ENCODE measurements around the gene PDE3A. TPM values are rescaled to one million over a fixed set of nuclear protein-coding genes. Genes with fewer than 3 reads are reported as not detected.

PDE3A gene
- total RNA-seq, 1 experiment from 2014 or later, result 0.58 TPM

GRCh38 chr12:20489645-20490044 is 121.3 kb downstream of the PDE3A start:
- BruUV-seq (replicated peaks), result no TSS peak
- H3K9me3 ChIP-seq (ENCODE audit: low read length), result no peaks in the 10 kb centered on the region
- no peaks in the 10 kb centered on the region for H3K9me2 ChIP-seq (replicated peaks; ENCODE audit: low read length)
- H3K4me3 ChIP-seq (ENCODE audit: low read length), result no peak overlapping the region
- TF ChIP-seq EZH2 (IDR thresholded peaks at IDR 0.05; ENCODE audit: low read length, unreplicated experiment) (no peak), CTCF (conservative IDR thresholded peaks at IDR 0.05; ENCODE audit: low read depth, low read length) (no peak), EZH2phosphoT487 (IDR thresholded peaks at IDR 0.05; ENCODE audit: borderline replicate concordance, low read length) (no peak)
- DNase-seq (no peak), ATAC-seq (no peak)
- H3K27me3 ChIP-seq (ENCODE audit: low read length), result no peaks in the 10 kb centered on the region
- ChIA-PET POLR2A (ENCODE audit: unreplicated experiment) (no interaction called here), CTCF (no interaction called here)
- H3K36me3 ChIP-seq (ENCODE audit: low read depth, low read length), result no peaks in the 10 kb centered on the region
- H4K20me1 ChIP-seq (ENCODE audit: low read length), result no peaks in the 10 kb centered on the region
- no peaks in the 10 kb centered on the region for H3F3A ChIP-seq (ENCODE audit: low read length, unreplicated experiment)
- H3K27ac ChIP-seq (ENCODE audit: low read length), result no peak overlapping the region
- peaks cover 3% of the 10 kb centered on the region; the same call in 1 of the 2 replicates for H3K4me1 ChIP-seq (ENCODE audit: insufficient read depth, low read length)
- no peak overlapping the region for H2AFZ ChIP-seq (ENCODE audit: low read length)
- H3K79me2 ChIP-seq (ENCODE audit: low read length), result no peaks in the 10 kb centered on the region
- H3K4me2 ChIP-seq (ENCODE audit: low read length), result no peak overlapping the region
- no peak overlapping the region for H3K9ac ChIP-seq (ENCODE audit: low read length)
- intact Hi-C loops (cut with micrococcal nuclease), result loop anchor here (5.0 kb wide), 1 partner anchor 58 kb away; no protein-coding TSS in a partner anchor

GRCh38 chr12:20490213-20490612 is 121.9 kb downstream of the PDE3A start:
- no peak for ATAC-seq
- H3K27me3 ChIP-seq (ENCODE audit: low read length), result no peaks in the 10 kb centered on the region
- peaks cover 3% of the 10 kb centered on the region; the same call in 1 of the 2 replicates for H3K4me1 ChIP-seq (ENCODE audit: insufficient read depth, low read length)
- no peak overlapping the region for H3K9ac ChIP-seq (ENCODE audit: low read length)
- TF ChIP-seq CTCF (conservative IDR thresholded peaks at IDR 0.05; ENCODE audit: low read depth, low read length) (no peak), EZH2phosphoT487 (IDR thresholded peaks at IDR 0.05; ENCODE audit: borderline replicate concordance, low read length) (no peak), EZH2 (IDR thresholded peaks at IDR 0.05; ENCODE audit: low read length, unreplicated experiment) (no peak)
- ChIA-PET POLR2A (ENCODE audit: unreplicated experiment) (no interaction called here), CTCF (no interaction called here)
- intact Hi-C loops (cut with micrococcal nuclease), result no loop called here
- H3K79me2 ChIP-seq (ENCODE audit: low read length), result no peaks in the 10 kb centered on the region
- no peak overlapping the region for H3K27ac ChIP-seq (ENCODE audit: low read length)
- no peaks in the 10 kb centered on the region for H3K9me2 ChIP-seq (replicated peaks; ENCODE audit: low read length)
- no peak overlapping the region for H2AFZ ChIP-seq (ENCODE audit: low read length)
- H3K4me2 ChIP-seq (ENCODE audit: low read length), result no peak overlapping the region
- no peaks in the 10 kb centered on the region for H3K36me3 ChIP-seq (ENCODE audit: low read depth, low read length)
- no TSS peak for BruUV-seq (replicated peaks)
- H3K9me3 ChIP-seq (ENCODE audit: low read length), result no peaks in the 10 kb centered on the region
- no peaks in the 10 kb centered on the region for H4K20me1 ChIP-seq (ENCODE audit: low read length)
- DNase-seq, result no peak
- no peak overlapping the region for H3K4me3 ChIP-seq (ENCODE audit: low read length)
- H3F3A ChIP-seq (ENCODE audit: low read length, unreplicated experiment), result no peaks in the 10 kb centered on the region

- H3K9me3 ChIP-seq (ENCODE audit: low read length), result no peaks in the 10 kb centered on the region
- H3K27ac ChIP-seq (ENCODE audit: low read length), result no peak overlapping the region
- H3K36me3 ChIP-seq (ENCODE audit: low read depth, low read length), result no peaks in the 10 kb centered on the region
- no TSS peak for BruUV-seq (replicated peaks)
- H4K20me1 ChIP-seq (ENCODE audit: low read length), result no peaks in the 10 kb centered on the region
- H3K27me3 ChIP-seq (ENCODE audit: low read length), result no peaks in the 10 kb centered on the region
- no peaks in the 10 kb centered on the region for H3F3A ChIP-seq (ENCODE audit: low read length, unreplicated experiment)
- CTCF ChIA-PET, result no interaction called here
- H3K4me2 ChIP-seq (ENCODE audit: low read length), result no peak overlapping the region
- intact Hi-C loops (cut with micrococcal nuclease), result no loop called here
- no peak overlapping the region for H3K9ac ChIP-seq (ENCODE audit: low read length)
- POLR2A ChIA-PET (ENCODE audit: unreplicated experiment), result no interaction called here
- H3K9me2 ChIP-seq (replicated peaks; ENCODE audit: low read length), result no peaks in the 10 kb centered on the region
- no peak for ATAC-seq
- H3K79me2 ChIP-seq (ENCODE audit: low read length), result no peaks in the 10 kb centered on the region
- no peak for DNase-seq
- H3K4me1 ChIP-seq (ENCODE audit: insufficient read depth, low read length), result peaks cover 3% of the 10 kb centered on the region; the same call in 1 of the 2 replicates
- TF ChIP-seq EZH2phosphoT487 (IDR thresholded peaks at IDR 0.05; ENCODE audit: borderline replicate concordance, low read length) (no peak), EZH2 (IDR thresholded peaks at IDR 0.05; ENCODE audit: low read length, unreplicated experiment) (no peak), CTCF (conservative IDR thresholded peaks at IDR 0.05; ENCODE audit: low read depth, low read length) (no peak)
- no peak overlapping the region for H3K4me3 ChIP-seq (ENCODE audit: low read length)
- no peak overlapping the region for H2AFZ ChIP-seq (ENCODE audit: low read length)
These were observed 123.0 kb downstream of the PDE3A start for GRCh38 chr12:20491290-20491689.

Measured in PC-3 (cell line).